Mucosa of stomach (tissue), 1 donor: ENCODE measurements around the gene PRSS57.
"Not testable (repeated sequence)": the region's sequence is repeated elsewhere in the genome, so short reads cannot be mapped to it uniquely, and the experiment has no call there.

Experiments
- H3K27me3 ChIP-seq: one replicate; pipeline ENCODE4 v1.7.0; 2013; ENCODE audit warnings: mild to moderate bottlenecking, low read length; ENCODE audit not compliant: control insufficient read depth, insufficient read depth
- H3K36me3 ChIP-seq: one replicate; pipeline ENCODE4 v1.7.0; 2013; ENCODE audit warnings: low read length; ENCODE audit not compliant: control insufficient read depth, insufficient read depth
- H3K4me1 ChIP-seq: one replicate; pipeline ENCODE4 v1.7.0; 2013; ENCODE audit warnings: mild to moderate bottlenecking, low read length; ENCODE audit not compliant: control insufficient read depth, insufficient read depth
- H3K4me3 ChIP-seq: one replicate; pipeline ENCODE4 v1.7.0; 2013; ENCODE audit warnings: low read length
- H3K9ac ChIP-seq: one replicate; pipeline ENCODE4 v1.7.0; 2013; ENCODE audit warnings: mild to moderate bottlenecking, low read length, moderate library complexity
- H3K9me3 ChIP-seq: one replicate; pipeline ENCODE4 v1.7.0; 2013; ENCODE audit warnings: mild to moderate bottlenecking, low read length, moderate library complexity; ENCODE audit not compliant: control insufficient read depth
- donor health status: Pancreatic carcinoma.

PRSS57 gene

DNA sequence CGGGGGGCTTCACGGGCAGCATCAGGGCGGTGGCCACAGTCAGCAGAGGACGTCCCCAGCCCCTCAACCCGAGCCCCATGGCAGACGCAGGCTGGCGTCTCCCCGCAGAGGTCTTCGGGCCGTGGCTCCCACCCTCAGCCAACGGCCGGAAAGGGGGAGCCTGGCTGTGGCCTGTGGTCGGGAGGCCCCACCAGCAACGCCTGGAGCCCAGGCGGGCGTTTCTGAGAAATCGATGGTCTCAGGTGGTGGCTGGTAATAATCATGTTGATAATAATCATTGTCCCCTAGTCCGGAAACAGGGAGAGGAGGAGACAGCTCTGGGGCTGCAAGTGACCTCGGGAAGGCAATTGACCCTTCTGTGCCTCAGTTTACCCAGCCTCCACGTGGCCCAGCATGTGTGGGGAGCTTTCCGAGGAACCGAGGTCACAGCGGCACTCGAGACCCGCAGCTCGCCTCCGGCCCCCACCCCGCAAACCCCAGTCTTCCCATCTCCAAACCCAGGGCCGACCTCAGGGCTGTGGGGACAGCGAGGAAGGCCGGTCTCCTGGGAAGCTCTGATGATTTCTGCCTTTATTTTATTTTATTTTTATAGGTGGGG, at the start of gene PRSS57:
TSS of gene PRSS57 (minus strand) at position 101 of the 598 bp plus-strand sequence. CDS start at position 79, 22 bp downstream.
- Histone ChIP-seq H3K27me3 (peaks cover 15% of the 10 kb centered on the region), H3K36me3 (no peaks in the 10 kb centered on the region), H3K9ac (no peak within 1 kb of the TSS), H3K9me3 (no peaks in the 10 kb centered on the region), H3K4me3 (no peak within 1 kb of the TSS), H3K4me1 (no peaks in the 10 kb centered on the region)

DNA sequence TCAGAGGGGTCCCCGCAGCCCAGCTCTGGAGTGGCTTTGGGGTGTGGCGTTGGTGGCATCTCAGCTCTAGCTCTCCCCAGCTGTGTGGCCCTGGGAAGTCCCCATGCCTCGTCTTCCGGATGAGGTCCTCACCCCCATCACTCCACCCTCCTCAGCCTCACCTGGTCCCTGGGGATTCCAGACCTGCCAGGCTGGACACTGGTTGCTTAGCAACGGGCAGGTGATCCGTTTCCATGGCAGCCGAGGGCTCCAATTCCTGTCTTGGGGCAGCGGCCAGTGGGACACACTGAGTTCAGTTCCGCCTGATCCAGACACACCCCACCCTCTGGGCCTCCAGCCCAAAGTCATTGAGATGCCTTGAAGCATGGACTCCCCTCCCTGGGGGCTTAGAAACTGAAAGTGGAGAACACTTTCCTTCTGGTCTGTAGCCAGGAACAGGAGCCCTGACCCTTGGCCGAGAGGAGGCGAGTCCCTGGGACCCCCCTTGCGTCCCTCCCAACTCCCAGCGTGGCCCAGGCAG, 48.0 kb upstream of the PRSS57 start:
- H3K27me3 ChIP-seq, result no peaks in the 10 kb centered on the region
- H3K9me3 ChIP-seq, result no peaks in the 10 kb centered on the region
- H3K36me3 ChIP-seq, result peaks cover 3% of the 10 kb centered on the region
- H3K9ac ChIP-seq, result no peak overlapping the region
- H3K4me1 ChIP-seq, result peaks cover 41% of the 10 kb centered on the region
- H3K4me3 ChIP-seq, result no peak overlapping the region

DNA sequence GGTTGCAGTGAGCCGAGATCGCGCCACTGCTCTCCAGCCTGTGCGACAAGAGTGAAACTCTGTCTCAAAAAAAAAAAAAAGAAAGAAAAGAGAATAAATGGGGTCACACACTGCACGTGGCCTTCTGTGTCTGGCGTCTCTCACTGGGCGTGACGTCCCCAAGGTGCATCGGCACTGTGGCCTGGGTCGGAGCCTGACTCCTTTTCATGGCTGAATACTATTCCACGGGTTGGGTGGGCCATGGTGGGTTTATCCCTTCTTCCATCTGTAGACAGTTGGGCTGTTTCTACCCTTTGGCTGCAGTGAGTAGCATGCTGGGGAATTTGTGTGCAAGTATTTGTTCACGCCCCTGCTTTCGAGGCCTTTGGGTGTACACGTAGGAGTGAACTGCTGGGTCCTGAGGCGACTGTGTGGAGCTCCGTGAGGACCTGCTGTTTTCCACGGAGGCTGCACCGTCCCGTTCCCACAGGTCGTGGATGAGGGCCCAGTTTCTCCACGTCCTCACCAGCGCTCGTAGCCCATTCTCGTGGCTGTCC, 47.4 kb upstream of the PRSS57 start:
- Histone ChIP-seq H3K4me1 (peaks cover 42% of the 10 kb centered on the region), H3K27me3 (no peaks in the 10 kb centered on the region), H3K36me3 (peaks cover 3% of the 10 kb centered on the region), H3K9me3 (no peaks in the 10 kb centered on the region), H3K4me3 (no peak overlapping the region), H3K9ac (no peak overlapping the region)

DNA sequence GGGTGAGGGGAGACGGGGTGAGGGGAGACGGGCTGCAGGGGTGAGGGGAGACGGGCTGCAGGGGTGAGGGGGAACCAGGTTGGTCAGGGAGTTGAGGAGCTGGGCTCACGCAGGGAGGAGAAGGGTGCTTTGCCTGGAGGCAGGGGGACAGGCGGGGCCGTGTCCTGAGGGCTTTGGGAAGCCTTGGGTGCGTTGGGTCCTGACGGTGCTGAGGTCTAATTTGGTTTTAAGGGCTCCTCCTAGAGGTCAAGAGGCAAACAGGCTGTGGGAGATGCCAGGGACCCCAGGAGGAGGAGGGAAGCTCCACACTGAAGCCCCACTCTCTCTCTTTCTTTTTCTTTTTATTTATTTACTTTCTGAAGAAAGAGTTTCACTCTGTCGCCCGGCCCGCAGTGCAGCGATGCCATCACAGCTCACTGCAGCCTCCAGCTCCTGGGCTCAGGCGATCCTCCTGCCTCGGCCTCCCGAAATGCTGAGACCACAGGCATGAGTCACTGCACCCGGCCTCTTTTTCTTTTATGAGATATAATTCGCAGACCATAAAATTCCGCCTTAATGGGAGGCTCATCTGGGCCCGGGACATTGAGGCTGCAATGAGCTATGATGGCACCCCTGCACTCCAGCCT, 46.4 kb upstream of the PRSS57 start:
- H3K27me3 ChIP-seq, result no peaks in the 10 kb centered on the region
- H3K9me3 ChIP-seq, result no peaks in the 10 kb centered on the region
- H3K36me3 ChIP-seq, result peaks cover 3% of the 10 kb centered on the region
- no peak overlapping the region for H3K9ac ChIP-seq
- peaks cover 39% of the 10 kb centered on the region for H3K4me1 ChIP-seq
- H3K4me3 ChIP-seq, result no peak overlapping the region

DNA sequence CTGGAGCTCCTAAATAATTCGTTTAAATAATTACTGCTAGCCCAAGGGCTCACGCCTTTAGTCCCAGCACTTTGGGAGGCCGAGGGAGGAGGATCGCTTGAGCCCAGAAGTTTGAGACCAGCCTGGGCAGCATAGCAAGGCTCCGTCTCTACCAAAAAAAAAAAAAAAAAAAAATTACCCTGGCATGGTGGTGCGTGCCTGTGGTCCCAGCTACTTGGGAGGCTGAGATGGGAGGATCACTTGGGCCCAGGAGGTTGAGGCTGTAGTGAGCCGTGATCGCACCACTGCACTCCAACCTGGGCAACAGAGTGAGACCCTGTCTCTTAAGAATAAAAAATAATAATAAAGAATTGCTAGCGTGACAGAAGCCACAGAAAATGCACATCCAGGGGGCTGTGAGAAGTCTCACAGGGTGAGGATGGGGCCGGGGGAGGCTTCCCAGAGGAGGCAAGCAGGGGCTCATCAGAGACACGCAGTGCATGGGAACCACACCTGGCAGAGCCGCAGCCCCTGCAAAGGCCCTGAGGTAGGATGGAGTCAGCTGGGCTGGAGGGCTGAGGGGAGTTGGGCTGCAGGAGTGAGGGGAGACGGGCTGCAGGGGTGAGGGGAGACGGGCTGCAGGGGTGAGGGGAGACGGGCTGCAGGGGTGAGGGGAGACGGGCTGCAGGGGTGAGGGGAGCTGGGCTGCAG, 45.7 kb upstream of the PRSS57 start:
- not testable (repeated sequence) for H3K36me3 ChIP-seq, H3K4me3 ChIP-seq, H3K27me3 ChIP-seq, H3K9ac ChIP-seq, H3K9me3 ChIP-seq
- H3K4me1 ChIP-seq, result peaks cover 39% of the 10 kb centered on the region

DNA sequence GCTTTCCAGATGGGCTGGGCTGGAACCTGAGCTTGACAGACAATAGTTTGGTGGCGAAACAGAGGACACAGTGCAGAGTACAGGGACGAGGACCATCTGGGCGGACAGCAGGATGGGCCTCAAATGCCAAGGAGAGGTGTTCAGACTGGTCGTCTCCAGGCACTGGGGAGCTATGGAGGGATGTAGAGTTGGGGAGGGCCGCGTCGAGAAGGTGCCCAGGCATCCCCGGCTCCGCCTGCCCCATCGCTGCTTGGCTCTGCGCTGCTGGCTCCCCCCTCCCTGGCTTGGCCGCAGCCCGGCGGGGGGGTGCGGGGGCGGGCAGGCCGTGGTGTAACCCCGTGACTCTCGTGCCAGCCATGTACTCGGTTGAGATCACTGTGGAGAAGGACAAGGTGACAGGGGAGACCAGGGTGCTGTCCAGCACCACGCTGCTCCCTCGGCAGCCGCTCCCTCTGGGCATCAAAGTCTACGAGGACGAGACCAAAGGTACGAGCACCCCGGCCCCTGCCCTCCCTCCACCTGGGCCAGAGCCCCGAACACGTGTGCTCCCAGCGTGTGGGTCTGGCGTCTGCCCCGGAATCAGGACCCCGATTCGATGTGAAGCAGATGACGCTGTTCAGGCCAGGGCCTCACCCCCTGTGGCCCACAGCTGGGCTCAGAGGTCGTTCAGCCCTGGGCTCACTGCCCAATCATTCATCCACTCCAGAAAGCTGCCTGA, 44.9 kb upstream of the PRSS57 start:
- Histone ChIP-seq H3K27me3 (no peaks in the 10 kb centered on the region), H3K36me3 (peaks cover 3% of the 10 kb centered on the region), H3K9ac (no peak overlapping the region), H3K4me1 (peaks cover 38% of the 10 kb centered on the region), H3K9me3 (no peaks in the 10 kb centered on the region), H3K4me3 (no peak overlapping the region)

DNA sequence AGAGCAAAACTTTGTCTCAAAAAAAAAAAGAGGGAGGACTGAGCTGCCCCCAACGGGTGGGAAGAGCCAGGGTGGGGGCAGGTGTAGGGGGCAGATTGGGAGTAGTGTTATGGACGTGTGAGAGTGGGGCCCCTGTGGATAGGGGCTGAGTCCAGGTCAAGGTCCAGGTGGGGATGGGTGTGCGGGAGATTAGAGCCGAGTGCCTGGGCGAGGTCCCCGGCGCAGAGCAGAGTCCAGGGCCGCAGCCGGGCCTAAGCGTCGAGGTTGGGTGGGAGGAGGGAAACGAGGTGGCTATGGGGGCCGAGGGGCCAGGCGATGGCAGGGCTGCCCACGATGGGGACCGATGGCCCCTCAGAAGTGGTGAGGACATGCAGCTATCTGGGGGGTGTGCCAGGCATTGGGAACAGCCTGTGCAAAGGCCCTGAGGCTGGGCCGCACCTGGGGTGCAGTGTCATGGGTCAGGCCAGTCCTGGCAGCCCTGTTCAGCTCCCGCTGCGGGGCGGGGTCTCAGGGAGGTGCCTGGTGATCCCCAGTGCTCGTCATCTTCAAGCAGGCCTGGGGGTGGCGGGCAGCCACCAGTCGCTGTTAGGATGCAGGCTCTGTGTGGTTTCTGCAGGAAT, 43.4 kb upstream of the PRSS57 start:
- Histone ChIP-seq H3K4me1 (peaks cover 32% of the 10 kb centered on the region), H3K4me3 (no peak overlapping the region), H3K9ac (no peak overlapping the region), H3K36me3 (peaks cover 3% of the 10 kb centered on the region), H3K27me3 (no peaks in the 10 kb centered on the region), H3K9me3 (no peaks in the 10 kb centered on the region)

DNA sequence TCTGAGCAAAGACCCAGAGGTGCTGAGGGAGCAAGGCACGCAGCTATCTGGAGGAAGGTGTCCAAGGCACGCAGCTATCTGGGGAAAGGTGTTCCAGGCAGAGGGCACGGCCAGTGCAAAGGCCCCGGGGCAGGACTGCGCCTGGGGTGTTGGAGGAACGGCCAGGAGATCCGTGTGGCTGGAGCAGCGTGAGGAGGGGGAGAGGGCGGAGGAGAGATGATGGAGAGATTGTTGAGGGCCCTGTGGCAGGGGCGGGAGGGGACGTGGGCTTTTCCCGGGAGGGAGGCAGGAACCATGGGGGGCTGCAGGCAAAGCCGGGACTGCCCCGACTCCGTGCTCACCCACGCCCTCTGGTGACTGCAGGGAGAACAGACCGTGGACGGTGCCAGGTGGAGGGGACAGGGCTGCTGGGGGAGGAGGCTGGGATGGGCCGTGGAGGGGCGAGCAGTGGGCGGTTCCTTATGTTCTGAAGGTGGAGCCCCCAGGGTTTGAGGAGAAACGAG, 42.4 kb upstream of the PRSS57 start:
- Histone ChIP-seq H3K27me3 (no peaks in the 10 kb centered on the region), H3K4me3 (no peak overlapping the region), H3K9ac (no peak overlapping the region), H3K9me3 (no peaks in the 10 kb centered on the region), H3K4me1 (peaks cover 22% of the 10 kb centered on the region), H3K36me3 (peaks cover 3% of the 10 kb centered on the region)

DNA sequence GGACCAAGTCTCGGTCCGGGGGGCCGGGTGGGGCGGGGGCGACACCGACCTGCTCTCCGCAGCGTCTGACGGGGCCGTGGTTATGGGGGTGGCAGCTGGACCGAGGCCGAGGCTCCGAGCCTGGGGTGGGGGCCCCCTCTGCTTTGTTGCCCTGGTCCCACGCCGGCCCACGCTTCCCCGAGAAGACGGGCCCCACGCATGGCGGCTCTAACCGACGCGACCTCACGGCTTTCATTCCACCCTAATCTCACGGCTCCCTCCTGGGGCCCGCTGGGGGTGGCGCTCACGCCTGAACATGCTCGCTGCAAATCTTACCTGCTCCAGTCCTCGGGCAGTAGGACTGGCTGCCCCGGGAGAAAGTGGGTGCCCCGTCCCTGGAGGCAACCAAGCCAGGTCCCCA, 40.9 kb upstream of the PRSS57 start:
- H3K4me1 ChIP-seq, result peaks cover 22% of the 10 kb centered on the region
- H3K9ac ChIP-seq, result no peak overlapping the region
- H3K36me3 ChIP-seq, result peaks cover 3% of the 10 kb centered on the region

DNA sequence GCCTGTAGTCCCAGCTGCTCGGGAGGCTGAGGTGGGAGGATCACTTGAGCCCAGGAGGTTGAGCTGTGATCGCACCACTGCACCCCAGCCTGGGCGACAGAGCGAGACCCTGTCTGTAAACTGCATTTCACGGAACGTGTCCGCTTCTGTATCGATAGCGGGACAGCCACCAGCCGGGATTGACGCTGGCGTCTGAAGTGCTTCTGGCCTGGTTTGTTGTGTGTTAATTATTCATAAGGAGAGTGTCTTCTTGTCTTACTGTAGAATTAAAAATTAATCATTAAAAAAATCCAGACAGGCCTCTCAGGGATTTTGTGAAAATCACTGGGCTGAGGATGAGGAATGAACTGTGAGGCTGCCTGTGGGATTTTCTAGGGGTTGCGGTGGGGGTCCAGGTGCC, 39.5 kb upstream of the PRSS57 start:
- Histone ChIP-seq H3K27me3 (no peaks in the 10 kb centered on the region), H3K9me3 (no peaks in the 10 kb centered on the region), H3K9ac (no peak overlapping the region), H3K4me3 (no peak overlapping the region), H3K4me1 (peaks cover 19% of the 10 kb centered on the region), H3K36me3 (no peaks in the 10 kb centered on the region)

More for the DNA sequence above, 40.9 kb upstream of the PRSS57 start:
- Histone ChIP-seq H3K9me3 (no peaks in the 10 kb centered on the region), H3K4me3 (no peak overlapping the region), H3K27me3 (no peaks in the 10 kb centered on the region)
